AG08396 (cell line): Measurements from ENCODE around the gene SLIT3.

Experiments used
- DNase-seq: peaks from one replicate; pipeline ENCODE4 v3.0.0; 2012; ENCODE audit warnings: low spot score, mixed read lengths

The SLIT3 gene

DNA sequence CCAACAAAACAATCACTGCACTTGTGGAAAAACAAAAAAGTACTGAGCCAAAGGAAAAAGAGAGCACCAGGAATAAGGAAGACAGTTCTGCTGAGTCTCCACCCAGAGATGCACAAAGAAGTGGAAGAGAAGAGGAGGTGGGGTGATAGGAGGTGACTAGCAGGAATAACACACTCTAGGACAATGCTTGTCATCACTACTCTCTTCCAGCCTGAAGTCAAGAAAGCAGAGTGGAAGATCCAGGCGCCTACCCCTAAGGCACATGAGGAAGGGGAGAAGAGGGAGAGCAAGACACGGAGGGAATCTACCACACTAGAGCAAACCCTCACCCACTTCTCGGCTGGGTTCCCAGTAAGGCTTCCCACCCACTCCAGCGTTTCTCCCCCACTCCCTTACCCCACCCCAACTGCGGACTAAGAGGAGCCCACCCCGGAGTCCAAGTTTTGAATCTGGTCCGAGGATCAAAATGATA lies 1.7 kb downstream of the SLIT3 start:
- DNase-seq = no peak

DNA sequence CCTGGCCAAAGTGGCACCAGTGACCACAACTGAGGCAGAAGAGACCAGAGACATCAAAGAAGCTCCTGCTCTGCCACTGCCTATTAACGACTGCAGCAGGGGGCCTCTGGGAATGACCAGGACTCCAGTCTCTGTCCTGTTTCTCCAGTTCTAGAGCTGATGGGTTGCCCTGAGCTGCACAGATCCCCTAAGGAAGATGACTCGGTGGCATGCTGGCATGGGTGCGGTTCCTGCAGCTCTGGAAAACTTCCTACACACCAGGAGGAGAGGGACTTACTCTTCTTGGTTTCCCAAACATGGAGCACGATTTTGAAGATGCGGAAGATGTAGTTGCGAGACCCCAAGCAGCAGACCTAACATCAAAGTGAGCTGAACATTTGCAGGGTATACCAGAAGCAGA lies 2.7 kb downstream of the SLIT3 start:
- DNase-seq = no peak

DNA sequence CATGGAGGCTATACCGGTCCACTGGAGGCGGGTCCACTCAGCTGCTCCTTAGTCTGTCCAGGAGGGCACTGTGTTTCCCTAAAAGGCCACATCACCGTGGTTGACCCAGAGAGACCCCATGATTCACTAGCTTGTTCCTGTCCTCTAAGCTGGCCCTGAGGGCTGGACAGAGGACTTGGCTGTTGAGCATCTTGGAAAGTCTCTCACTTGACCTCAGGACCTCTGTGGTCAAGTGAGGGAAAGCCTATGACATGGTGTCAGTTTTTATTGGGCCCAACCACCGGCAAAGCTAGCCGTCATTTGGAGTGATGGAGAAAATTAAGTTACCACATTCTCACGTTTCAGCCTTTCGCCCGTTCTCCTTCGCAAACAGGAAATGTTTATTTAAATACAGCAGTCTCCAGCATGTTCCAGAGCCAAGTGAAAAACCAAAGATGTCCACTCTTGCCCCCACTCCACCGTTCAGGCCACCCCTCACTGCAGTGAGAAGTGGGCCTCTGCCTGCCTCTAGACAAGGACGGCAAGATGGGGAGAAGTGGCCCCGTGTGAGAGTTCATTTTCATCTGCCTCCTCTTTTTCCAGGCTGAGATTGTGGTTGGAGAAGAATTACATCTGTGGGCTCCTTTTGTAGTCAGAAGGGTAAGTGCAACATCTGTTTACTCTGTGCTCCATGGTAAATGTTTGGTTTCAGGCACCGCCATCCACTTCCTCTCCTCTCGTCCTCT lies 4.4 kb downstream of the SLIT3 start:
- peak; percentile 65 for DNase-seq

DNA sequence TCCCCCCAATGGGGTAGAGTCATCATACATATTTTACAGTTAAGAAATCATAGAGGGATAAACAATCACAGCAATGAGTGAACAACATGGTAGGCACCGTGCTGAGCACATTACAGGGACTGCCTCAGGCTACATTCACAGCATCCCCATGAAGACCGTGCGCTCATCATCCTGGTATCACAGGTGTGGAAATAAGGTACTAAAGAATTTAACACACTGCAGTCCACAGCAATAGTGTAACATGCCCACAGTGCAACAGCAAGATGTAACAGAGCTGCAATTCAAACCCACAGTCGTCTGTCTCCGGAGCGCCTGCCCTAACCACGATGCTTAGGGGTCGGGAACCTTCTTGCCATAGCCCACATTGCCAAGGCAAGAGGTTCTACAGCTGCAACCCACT lies 5.6 kb downstream of the SLIT3 start:
- no peak for DNase-seq

DNA sequence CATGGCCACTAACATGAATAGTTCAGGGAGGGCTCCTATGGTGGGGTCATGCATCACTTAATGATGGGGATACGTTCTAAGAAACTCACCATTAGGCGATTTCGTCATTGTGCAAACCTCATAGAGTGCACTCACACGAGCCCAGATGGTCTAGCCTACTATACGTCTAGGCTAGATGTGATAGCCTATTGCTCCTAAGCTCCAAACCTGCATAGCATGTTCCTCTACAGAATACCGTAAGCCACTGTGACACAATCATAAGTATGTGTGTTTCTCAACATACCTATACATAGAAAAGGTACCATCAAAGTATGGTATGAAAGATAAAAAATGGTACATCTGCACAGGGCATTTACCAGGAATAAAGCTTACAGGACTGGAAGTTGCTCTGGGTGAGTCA lies 6.3 kb downstream of the SLIT3 start:
- DNase-seq = no peak

DNA sequence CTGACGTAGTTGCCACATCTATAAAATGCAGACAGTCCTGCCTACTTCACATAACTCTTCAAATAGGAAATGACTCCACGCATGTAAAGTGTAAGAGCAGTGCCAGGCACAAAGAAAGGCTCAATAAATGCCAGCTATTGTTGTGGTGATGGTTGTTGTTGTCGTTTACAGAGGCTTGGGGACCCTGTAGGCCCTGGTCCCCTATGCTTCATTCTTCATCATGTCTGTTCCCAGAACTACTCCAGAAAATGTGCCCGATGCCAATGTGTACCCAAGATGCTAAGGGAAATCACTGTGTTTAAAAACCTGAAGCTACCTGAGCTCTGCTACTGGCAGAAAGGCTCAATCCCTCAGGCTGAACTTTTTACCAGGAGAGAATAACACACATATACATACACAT lies 9.1 kb downstream of the SLIT3 start:
- no peak for DNase-seq

DNA sequence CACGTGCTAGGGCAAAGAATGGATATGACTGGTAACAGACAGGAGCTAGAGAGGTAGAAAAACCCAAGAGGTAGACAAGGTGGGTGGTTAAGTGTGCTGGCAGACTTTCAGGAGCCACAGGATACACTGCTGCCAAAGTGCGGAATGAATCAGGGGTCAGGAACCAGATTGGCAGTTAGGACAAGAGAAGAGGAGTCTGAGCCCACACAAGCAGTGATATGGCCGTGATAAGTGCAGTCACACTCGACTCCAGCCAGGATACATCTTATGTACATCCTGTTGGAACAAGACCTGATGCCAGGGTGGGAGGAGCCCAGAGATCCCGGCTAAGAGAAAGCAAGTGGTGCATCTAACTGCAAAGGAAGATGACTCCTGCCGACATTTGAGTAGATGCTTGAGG lies 10.0 kb downstream of the SLIT3 start:
- DNase-seq = no peak

DNA sequence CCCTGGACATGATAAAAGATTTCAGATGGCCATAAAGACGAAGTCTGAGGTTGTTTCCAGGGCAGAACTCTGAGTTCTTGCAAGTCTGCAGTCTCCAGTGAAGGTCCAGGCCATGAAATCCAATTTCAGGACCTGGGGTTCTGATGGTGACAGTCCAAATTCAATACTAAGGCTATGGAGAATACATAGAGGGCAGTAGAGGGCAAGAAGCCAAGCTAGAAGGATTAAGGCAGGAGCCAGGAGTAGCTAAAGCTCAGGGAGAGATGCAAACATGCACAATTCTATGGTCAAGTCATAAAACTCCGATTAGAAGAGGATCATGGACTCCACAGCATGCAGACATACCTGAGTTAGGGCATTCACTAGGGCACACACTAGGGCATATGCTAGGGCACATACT lies 11.4 kb downstream of the SLIT3 start:
- DNase-seq = no peak

DNA sequence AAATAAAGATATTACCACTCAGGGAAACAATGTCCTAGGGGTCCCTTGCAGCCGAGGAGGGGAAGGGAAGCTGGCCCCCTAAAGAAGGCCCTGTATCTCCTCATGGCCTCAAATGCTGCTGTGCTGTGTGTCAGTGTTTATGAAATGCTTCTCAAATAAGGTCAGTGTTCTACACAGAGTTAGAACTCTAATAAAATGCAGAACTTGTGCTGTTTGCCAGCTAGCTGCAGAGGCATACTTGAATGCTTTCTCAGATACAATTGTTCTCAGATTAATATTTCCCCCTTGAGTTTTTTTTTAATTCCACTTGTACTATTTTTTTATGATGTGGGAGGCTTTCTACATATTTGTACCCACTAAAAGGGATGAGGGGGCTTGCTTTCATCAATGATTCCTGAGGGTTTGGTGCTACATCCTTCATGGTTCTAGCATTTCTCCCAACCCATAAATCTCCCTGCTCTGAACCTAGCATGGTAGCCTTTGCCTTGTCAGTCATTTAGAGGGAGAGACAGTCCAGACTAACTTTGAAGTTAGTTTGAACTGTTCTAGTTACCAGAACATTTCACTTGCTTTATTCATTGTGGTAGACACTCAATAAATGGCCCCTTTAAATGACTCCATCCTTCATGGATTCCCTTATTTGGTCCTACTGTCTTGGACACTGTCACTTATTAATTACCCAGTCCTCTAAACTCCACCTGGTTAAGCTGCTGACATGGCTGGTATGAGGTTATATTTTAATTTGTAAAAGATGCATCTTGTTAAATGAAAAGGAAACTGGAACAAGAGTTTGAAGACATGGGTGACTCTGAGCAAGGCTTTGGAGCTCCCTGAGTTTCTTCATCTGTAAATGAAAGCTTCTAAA lies 12.6 kb downstream of the SLIT3 start:
- no peak for DNase-seq

DNA sequence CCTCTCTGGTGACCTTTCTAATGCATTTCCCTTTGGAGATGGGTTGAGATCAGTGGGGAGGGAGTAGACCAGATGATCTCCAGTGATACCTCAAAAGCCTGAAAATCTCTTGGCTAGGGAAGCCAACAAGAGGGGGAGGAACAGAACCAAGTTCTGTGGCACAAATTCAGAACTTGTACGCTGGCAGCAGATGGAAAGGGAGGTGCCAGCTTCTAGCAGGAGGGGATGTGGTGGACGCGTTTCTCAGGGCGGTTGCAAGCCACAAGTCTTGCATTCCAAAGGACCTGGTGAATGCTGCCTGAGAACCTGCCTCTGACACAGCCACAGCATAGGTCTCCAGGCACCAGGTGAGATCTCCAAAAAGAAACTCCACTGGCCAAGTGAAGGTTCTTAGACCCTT lies 13.4 kb downstream of the SLIT3 start:
- no peak for DNase-seq

DNA sequence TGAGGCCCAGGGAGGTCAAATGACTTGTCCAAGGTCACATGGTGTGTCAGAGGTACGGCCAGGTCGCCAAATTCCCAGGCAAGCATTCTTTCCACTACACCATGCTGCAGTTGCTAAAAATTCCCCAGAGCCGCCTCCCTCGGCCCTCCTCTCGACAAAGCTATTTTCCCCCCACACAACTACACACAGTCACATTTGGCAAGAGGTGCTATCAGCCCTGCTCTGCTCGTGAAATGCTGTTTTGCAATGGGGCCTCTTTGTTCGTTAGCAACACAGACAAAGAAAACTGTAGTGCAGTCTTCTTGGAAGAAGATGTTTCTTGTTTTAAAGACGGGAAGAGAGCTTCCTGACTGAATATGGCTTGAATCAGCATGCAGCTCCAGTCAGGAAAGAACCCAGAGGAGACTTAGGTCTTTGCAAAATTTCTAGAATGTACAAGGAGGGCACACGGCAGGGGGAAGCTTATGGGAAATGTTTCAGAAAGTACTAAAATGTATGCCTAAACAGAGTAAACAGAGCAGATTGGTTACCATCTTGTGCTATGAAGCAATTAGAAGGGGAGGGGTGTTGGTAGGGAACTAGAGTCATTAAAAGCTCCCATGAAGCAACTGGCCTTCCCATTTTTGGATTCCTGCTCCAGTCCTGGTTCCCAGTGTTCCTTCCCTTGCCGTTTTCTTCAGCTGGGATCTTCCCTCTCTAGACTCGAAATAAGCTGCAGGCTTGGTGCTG lies 14.2 kb downstream of the SLIT3 start:
- no peak for DNase-seq

DNA sequence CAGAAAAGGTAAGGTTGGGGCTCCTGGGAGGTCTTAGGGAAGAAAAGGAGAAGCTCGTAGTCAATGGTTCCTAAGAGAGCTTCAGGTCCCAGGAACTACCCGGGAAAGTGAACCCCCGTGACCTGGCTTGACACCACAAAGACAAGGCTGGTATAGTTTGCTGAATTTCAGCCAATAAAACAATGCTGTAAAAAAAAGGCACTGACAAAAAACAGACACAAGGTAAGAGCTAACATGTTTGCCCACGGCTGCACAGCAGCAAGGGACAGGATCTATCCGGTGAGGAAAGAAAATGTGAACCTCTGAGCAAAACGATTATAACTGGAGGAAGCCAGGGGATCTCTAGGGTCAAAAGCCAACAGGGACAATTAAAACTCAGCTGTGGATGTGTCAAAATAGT lies 17.1 kb downstream of the SLIT3 start:
- DNase-seq = no peak

DNA sequence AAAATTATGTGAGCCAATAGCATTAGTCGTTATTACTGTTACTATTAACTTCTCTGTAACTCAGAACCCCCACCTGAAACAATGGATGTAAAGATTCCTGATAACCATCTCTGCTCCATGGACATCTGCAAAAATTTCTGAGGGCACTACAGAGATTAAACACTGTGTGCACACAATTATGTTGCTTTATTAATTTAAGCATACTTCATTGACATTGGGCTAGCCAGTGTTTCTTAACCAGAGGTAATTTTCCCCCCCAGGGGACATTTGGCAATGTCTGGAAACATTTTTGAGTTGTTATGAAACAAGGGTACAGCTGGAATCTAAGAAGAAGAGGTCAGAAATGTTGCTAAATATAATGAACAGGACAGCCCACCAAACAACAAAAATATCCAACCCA lies 19.3 kb downstream of the SLIT3 start:
- DNase-seq = no peak

DNA sequence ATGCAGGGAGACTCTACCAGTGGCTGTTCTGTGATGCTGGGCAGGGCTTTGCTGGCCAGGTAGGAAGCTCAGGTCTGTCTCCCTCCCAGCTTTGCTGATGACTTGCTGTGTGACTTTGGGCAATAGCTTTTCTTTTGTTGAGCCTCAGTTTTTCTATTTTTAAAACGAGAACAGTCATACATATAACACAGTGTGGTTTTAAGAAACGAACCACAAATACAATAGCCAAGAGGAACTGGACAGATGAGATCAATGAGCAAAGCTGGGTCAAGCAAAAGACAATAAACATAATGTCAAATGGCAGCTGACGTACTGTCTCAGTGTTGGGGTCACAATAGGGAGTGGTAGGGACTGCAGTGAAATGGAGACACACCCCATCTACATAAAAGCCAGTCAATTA lies 20.2 kb downstream of the SLIT3 start:
- DNase-seq = no peak

DNA sequence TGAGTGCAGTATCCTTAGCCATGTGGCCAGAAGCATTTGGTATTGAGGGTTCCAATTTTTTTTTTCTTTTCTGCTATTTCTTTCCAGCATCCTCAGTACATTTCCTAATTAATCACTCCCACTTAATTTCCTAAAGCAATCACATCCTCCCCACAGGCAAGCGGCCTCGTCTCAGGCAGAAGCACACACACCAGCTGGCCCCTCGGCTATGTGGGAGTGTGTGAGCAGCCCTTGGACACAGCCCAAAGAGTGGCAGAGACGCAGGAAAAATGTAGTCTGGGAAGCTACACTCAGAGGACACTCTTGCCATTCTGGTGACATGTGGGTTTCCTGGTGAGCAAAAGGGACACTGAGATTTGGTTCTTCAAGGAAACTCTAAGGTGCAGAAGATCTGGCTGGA lies 20.7 kb downstream of the SLIT3 start:
- no peak for DNase-seq

DNA sequence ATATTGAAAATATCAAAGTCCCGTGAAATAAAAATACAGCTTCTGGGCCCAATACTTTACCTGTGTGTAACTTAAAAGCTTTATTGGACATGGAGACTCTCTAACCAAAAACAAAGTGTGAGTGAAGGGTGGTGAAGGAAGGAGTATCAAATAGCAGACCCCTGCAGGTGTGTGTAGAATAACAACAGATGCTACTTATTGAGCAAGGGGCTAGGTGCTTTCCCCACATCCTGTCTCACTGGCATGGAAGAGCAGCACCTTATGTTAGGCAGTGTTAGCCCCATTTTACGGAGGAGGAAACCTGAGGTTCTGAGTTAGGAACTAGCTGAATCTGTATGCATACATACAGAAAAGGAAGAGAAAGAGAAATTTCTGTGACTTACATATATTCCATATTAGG lies 21.8 kb downstream of the SLIT3 start:
- DNase-seq = no peak

DNA sequence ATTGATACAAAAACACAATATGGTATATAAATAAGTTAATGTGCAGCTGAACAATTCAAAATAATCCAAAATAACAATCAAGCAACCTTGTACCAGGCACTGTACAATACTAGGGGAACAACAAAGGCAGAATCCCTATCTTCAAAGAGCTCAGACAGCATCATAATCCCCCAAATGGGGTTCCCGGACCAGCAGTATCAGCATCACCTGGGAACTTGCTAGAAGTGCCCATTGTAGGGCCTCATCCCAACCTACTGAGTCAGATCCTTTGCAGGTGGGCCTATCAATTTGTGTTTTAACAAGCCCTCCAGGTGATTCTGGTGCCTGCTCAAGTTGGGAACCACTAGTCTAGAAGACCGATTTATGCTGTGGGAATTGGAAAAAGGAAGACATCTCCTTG lies 27.1 kb downstream of the SLIT3 start:
- no peak for DNase-seq

DNA sequence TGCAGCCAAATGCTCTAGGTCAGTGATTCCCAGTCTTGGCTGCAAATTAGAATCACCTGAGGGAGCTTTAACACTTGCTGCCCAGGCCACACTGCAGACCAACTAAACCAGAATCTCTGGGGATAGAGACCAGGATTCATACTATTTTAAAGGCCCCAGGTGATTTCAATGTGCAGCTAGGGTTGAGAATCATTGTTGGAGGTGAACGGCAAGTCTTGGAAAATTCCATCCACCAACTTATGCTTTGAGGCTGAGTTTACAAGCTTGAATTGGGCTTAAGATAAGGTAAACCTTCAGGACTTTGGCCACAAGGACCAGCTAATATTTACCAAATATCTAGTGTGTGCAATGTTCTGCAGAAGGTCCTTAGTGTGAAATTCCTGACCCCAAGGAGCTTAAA lies 27.5 kb downstream of the SLIT3 start:
- no peak for DNase-seq

DNA sequence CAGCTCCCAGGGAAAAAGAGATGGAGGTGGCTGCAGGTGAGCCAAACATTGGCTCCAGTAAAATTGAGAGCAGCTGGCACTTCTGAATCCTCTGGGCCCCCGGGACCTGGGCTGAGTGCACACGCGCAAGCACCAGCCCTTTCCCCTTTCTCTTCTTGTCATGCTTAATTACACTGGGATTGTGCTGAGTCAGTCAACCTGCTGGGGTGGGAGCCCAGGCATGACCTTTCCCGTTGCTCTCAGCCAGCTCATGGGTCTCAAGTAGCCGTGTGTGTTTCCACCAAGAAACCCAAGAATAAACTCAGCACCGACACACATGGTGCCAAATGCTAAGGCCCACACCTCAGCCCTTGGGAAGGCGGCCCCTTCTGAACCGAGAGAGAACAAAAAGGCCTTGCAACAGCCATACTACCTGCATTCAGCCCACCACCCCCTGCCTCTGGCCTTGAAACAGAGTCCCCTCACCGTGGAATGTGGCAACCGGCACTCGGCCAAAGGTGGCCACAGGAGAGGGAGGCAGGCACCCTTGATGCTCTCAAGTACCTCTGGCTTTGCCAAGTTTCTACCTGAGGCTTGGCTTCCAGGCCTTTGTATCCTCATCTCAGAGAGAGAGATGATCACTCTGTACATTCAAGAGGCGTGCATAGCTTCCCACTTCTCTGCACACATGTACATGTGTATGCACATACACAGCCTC lies 28.1 kb downstream of the SLIT3 start:
- no peak for DNase-seq

DNA sequence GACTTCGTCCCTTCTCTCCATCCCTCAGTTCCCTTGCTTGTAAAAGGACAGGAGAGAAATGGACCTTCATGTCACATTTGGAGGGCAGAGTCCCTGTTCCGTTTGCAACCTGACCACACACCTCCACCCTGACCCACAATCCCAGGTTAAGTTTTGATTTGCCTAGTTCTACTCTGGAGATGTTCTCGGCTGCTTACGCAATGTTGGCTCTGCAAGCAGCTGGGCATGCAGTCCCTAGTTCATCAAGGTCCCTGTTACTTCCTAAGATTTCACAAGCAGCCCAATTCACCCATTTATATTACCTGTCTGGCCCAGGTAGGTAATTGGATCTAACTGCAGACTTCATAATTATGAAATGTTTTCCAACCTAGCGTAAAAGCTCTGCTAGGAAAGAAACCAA lies 28.8 kb downstream of the SLIT3 start:
- no peak for DNase-seq

DNA sequence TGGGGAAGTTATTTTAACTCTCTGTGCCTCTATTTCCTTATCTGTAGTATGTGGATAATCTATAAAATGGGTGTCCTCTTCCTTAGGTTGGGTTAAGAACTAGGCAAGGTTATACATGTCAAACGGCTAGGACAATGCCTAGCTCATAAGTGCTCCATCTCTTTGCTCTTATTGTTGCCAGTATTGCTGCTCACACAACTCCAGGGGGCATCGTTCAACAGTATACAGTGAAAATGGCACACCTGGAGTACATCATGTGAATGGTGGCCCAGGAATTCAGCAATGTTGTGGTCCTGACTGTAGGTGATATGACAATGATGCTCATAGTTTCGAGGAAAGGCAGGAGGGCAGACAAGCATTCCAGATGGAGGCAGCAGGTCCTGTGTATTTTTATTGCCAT lies 30.1 kb downstream of the SLIT3 start:
- no peak for DNase-seq

DNA sequence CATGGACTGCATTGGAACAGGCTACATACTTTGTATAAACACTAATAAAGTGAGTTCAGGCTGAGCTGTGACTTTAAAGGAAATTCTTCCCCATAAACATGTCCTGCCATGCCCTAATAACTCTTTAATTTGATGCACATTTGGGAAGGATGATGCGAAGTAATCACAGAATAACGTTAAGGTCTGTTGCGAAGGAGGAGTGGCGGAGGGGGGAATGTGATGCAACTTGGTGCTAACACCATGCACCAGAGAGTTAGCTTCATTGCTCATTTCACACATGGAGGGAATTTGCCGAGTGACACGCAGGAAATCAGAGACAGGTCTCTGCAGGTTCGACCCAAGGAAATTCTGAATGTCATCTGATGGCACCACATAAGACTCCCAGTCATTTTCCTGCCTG lies 32.9 kb downstream of the SLIT3 start:
- no peak for DNase-seq
